Measurements from ENCODE around the gene C19orf12. TPM values are rescaled to one million over a fixed set of nuclear protein-coding genes. Genes with fewer than 3 reads are reported as not detected.

Gene C19orf12
- total and polyA plus RNA-seq, 12 donors, result 20.0 to 68.5 (median 43.1) TPM

DNA sequence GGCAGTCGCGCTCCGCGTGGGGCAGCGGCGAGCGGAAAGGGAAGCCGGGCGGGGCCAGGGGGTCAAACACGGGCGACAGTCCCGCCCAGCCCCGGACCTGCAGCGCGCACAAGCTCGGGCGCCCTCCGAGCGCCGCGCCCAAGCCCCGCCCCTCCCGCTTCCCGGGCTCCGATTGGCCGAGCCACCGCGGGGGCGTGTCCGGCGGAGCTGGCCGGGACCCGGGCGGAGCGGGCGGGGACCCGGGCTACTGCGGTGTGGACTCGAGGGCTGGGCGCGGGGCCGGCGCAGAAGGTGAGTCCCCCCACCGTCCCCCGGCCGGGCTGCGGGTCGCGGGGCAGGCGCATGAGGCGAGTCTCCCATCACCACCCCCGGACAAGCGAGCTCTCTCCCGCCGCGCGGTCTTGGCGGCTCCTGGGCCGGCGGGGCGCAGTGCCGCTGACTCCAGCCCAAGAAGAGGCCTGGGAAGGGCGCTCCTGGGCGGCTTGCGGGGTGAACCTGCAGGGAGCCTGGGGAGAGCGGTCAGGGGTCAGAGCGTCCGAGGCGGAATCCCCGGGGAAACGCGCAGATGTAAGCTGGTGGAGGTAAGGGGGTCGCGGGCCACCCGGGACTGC lies 49.7 kb downstream of the C19orf12 start, which contains the start of gene PLEKHF1:
PLEKHF1 (plus strand) TSS at position 247 of the 611 bp plus-strand sequence. CDS start 8,379 bp downstream, outside the sequence.
- H3K27me3 ChIP-seq, result no peaks in the 10 kb centered on the region
- intact Hi-C loops (cut with DNase I), result no loop called here
- peaks cover 18 to 39% of the 10 kb centered on the region in 2 donors for H3K4me1 ChIP-seq (replicated peaks in 1 of 2)
- WGBS, 4 donors, result 0 to 1% (median 0%) methylated on average over 8 to 75 of the region's 75 CpGs; no CpG with 5 or more reads in 1 of the 4 donors
- peak within 1 kb of the TSS; percentile 36 to 91 (median 73) for H3K27ac ChIP-seq
- H3K9me3 ChIP-seq (replicated peaks in 1 of 3), result no peaks in the 10 kb centered on the region
- H3K36me3 ChIP-seq (replicated peaks in 1 of 2), result no peaks in the 10 kb centered on the region
- peak; percentile 83 to 93 (median 89) for DNase-seq
- TF ChIP-seq, protein P1, sequence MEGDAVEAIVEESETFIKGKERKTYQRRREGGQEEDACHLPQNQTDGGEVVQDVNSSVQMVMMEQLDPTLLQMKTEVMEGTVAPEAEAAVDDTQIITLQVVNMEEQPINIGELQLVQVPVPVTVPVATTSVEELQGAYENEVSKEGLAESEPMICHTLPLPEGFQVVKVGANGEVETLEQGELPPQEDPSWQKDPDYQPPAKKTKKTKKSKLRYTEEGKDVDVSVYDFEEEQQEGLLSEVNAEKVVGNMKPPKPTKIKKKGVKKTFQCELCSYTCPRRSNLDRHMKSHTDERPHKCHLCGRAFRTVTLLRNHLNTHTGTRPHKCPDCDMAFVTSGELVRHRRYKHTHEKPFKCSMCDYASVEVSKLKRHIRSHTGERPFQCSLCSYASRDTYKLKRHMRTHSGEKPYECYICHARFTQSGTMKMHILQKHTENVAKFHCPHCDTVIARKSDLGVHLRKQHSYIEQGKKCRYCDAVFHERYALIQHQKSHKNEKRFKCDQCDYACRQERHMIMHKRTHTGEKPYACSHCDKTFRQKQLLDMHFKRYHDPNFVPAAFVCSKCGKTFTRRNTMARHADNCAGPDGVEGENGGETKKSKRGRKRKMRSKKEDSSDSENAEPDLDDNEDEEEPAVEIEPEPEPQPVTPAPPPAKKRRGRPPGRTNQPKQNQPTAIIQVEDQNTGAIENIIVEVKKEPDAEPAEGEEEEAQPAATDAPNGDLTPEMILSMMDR (IDR thresholded peaks at IDR 0.05), result no peak
- peak in 1 of 2 donors; percentile 55 for TF ChIP-seq POLR2A (IDR thresholded peaks at IDR 0.05)
- H3K4me3 ChIP-seq, result peak within 1 kb of the TSS; percentile 15 to 79 (median 64)

DNA sequence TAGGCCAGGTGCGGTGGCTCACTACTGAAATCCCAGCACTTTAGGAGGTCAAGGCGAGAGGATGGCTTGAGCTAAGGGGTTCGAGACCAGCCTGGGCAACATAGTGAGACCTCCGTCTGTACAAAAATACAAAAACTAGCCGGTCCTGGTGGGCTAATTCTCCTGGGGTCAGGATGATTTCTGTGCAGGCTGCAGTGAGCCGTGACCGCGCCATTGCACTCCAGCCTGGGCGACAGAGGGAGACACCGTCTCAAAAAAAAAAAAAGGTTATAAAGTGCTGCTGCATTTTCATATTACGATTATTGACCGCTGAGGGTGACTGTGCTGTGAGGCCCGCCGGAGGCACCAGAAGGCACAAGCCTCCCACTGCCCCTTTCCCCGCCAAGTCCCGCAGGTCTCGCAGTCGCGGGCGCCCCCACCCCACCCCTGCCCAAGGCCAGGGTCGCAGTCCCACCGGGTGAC lies 50.3 kb downstream of the C19orf12 start:
- H3K4me1 ChIP-seq (replicated peaks in 1 of 2), result peaks cover 18 to 39% of the 10 kb centered on the region in 2 donors
- intact Hi-C loops (cut with DNase I), result no loop called here
- no peaks in the 10 kb centered on the region for H3K9me3 ChIP-seq (replicated peaks in 1 of 3)
- H3K36me3 ChIP-seq (replicated peaks in 1 of 2), result no peaks in the 10 kb centered on the region
- H3K27ac ChIP-seq, result peak overlapping the region in 2 of 5 donors; percentile 81 to 91
- no peaks in the 10 kb centered on the region for H3K27me3 ChIP-seq
- no peak for TF ChIP-seq POLR2A (IDR thresholded peaks at IDR 0.05)
- TF ChIP-seq, protein P1 (IDR thresholded peaks at IDR 0.05), result peak in 1 of 6 experiments; percentile 11
- H3K4me3 ChIP-seq, result peak overlapping the region in 2 of 4 donors; percentile 78 to 79
- 11 to 65% (median 32%) methylated on average over 11 to 22 of the region's 22 CpGs for WGBS, 4 donors
- no peak for DNase-seq

DNA sequence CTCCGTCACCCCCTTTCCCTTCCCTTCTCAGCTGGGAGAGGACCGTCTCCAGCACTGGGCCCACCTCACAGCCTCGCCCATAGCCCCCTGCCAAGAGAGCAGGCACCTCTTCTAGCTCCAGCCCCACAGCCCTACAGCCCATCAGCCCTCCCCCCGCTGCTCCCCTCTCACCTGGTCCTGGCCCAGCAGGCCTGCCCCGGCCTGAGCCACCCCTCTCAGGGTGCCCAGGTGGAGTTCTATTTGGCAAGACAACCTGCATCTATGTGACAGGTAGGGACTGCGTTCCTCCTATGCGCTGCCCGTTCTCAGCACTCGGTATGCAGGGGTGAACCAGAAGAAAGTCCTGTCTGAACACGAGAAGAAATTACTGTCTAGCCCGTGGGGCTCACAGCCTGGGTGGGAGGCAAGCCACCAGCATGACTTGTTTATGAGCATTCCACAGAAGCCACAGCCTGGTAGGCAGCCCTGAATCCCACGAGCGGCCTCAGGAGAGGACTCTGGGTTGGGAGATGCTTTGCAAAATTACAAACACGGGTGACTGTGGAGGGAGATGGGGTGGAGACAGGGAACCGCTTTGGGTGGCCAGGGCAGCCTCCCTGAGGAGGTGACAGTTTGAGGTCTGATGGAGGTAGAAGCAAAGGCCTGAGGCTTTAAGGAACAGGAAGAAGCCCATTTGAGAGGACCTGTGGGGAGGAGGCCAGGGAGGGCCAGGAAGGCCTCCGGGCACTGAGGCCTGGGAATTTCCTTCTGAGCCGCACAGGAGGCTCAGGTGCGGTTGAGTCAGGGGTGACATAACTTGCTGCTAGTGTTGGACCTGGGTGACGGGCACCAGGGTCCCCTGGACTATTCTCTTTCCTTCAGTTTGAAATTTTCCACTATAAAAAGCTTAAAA lies 51.0 kb downstream of the C19orf12 start:
- H3K27me3 ChIP-seq, result no peaks in the 10 kb centered on the region
- intact Hi-C loops (cut with DNase I), result no loop called here
- H3K9me3 ChIP-seq (replicated peaks in 1 of 3), result no peaks in the 10 kb centered on the region
- H3K4me1 ChIP-seq (replicated peaks in 1 of 2), result peaks cover 18 to 39% of the 10 kb centered on the region in 2 donors
- H3K27ac ChIP-seq, result peak overlapping the region in 1 of 5 donors; percentile 86
- 94 to 96% (median 95%) methylated on average over 10 to 19 of the region's 19 CpGs for WGBS, 4 donors
- TF ChIP-seq, protein P1 (IDR thresholded peaks at IDR 0.05), result no peak
- no peak for TF ChIP-seq POLR2A (IDR thresholded peaks at IDR 0.05)
- H3K36me3 ChIP-seq (replicated peaks in 1 of 2), result no peaks in the 10 kb centered on the region
- DNase-seq, result no peak
- no peak overlapping the region for H3K4me3 ChIP-seq

All from adrenal gland (tissue), 12 donors.